A549 (cell line): ENCODE results near the gene MYO18B. TPM values are rescaled to one million over a fixed set of nuclear protein-coding genes. Genes with fewer than 3 reads are reported as not detected.

Experiments
- ATAC-seq, 2 experiments: fragments of 200-7000 bp in 1 of 2; fragments of >200 bp in 1 of 2; cut with Nextera tagmentation in 1 of 2; cut with Tn5 transposase in 1 of 2; 3 replicates each; pipeline versions ENCODE4 v1.8.0 to v1.9.1; 2018 to 2020; ENCODE audit warnings: mild to moderate bottlenecking in 1 of 2, moderate library complexity in 1 of 2
- CTCF ChIA-PET: fragments of 300-600 bp; sonication (Branson Sonifier 250); formaldehyde crosslinking; extraction: SDS; loops from one replicate; lab custom pipeline; 2021; ENCODE audit warnings: antibody characterized with exemption, inconsistent platforms; lab: Yijun Ruan, JAX
- POLR2A ChIA-PET: fragments of 350-600 bp; formaldehyde crosslinking; extraction: SDS; loops from one replicate; lab custom pipeline; 2021; ENCODE audit warnings: antibody characterized with exemption, inconsistent platforms; lab: Yijun Ruan, JAX
- DNase-seq, 2 experiments: peaks; one replicate each; pipeline versions ENCODE4 v3.0.0 to v3.0.0-alpha.2; 2011 to 2016; ENCODE audit warnings: low read depth in 1 of 2, low spot score in 1 of 2
- FAIRE-seq: peaks from 2 replicates; lab custom pipeline; 2011; peaks lifted over from hg19 to GRCh38; lab: Jason Lieb, UNC
- H3K27ac ChIP-seq, 2 experiments: fragments of >200 bp; sonication (Bioruptor Twin); formaldehyde crosslinking; 3 replicates each; pipeline ENCODE4 v1.5.1; 2016 to 2017
- H3K4me1 ChIP-seq: fragments of >200 bp; sonication (Bioruptor Twin); formaldehyde crosslinking; 3 replicates; pipeline ENCODE4 v1.6.1; 2016
- H3K4me2 ChIP-seq: fragments of >200 bp; sonication (Bioruptor Twin); formaldehyde crosslinking; 3 replicates; pipeline ENCODE4 v1.6.1; 2016
- H3K4me3 ChIP-seq: fragments of >200 bp; sonication (Bioruptor Twin); formaldehyde crosslinking; 3 replicates; pipeline ENCODE4 v1.5.1; 2016
- H3K9me3 ChIP-seq: fragments of >200 bp; sonication (Bioruptor Twin); formaldehyde crosslinking; 3 replicates; pipeline ENCODE4 v1.6.1; 2016
- ATOH8 ChIP-seq: fragments of 250-450 bp; sonication (Bioruptor Pico); IDR thresholded peaks from 2 replicates; pipeline ENCODE4 v1.5.0; 2020; ENCODE audit warnings: low read depth, mild to moderate bottlenecking, moderate library complexity
- BCL3 ChIP-seq: fragments of >200 bp; sonication (Bioruptor Twin); formaldehyde crosslinking; IDR thresholded peaks from 3 replicates; pipeline ENCODE4 v1.6.1; 2016
- CBX8 ChIP-seq: fragments of 200-600 bp; sonication (generic); IDR thresholded peaks from 2 replicates; pipeline ENCODE4 v1.6.1; 2016
- E2F6 ChIP-seq: IDR thresholded peaks from 2 replicates; pipeline ENCODE4 v1.6.1; 2012; ENCODE audit warnings: low read depth, borderline replicate concordance
- EHF ChIP-seq: fragments of 250-450 bp; sonication (Bioruptor Pico); IDR thresholded peaks from 2 replicates; pipeline ENCODE4 v1.5.0; 2020; ENCODE audit warnings: mild to moderate bottlenecking
- HEYL ChIP-seq: fragments of 250-450 bp; sonication (Bioruptor Pico); IDR thresholded peaks from 2 replicates; pipeline ENCODE4 v1.8.0; 2021; ENCODE audit warnings: mild to moderate bottlenecking, moderate library complexity
- HMGXB4 ChIP-seq: fragments of 250-450 bp; sonication (Bioruptor Pico); IDR thresholded peaks from 2 replicates; pipeline ENCODE4 v1.5.0; 2021; ENCODE audit warnings: mild to moderate bottlenecking, moderate library complexity, borderline replicate concordance
- HOXB5 ChIP-seq: fragments of 250-450 bp; sonication (Bioruptor Pico); IDR thresholded peaks from 2 replicates; pipeline ENCODE4 v1.5.0; 2020; ENCODE audit warnings: mild to moderate bottlenecking, moderate library complexity
- JUN ChIP-seq, 2 experiments: fragments of >200 bp; sonication (Bioruptor Twin); formaldehyde crosslinking; IDR thresholded peaks; 2 replicates in 1 of 2; 3 replicates in 1 of 2; pipeline ENCODE4 v1.6.1; 2016 to 2017
- NFE2L2 ChIP-seq: fragments of 150-350 bp; conservative IDR thresholded peaks from 2 replicates; pipeline ENCODE4 v1.6.1; 2014; ENCODE audit warnings: low read length
- PHF8 ChIP-seq: fragments of 200-600 bp; sonication (generic); IDR thresholded peaks from 2 replicates; pipeline ENCODE4 v1.6.1; 2016; ENCODE audit warnings: low read depth, mild to moderate bottlenecking, antibody characterized with exemption, moderate library complexity, borderline replicate concordance
- POLR2AphosphoS2 ChIP-seq: conservative IDR thresholded peaks from 2 replicates; pipeline ENCODE4 v1.6.1; 2012; ENCODE audit warnings: low read length, improper control_type of control experiment, inconsistent platforms
- SMC3 ChIP-seq: fragments of >200 bp; sonication (Bioruptor Twin); formaldehyde crosslinking; IDR thresholded peaks from 3 replicates; pipeline ENCODE4 v1.6.1; 2018; ENCODE audit warnings: inconsistent platforms
- SREBF2 ChIP-seq: fragments of 450-650 bp; IDR thresholded peaks from 2 replicates; pipeline ENCODE4 v1.6.1; 2014; ENCODE audit warnings: mild to moderate bottlenecking, moderate library complexity
- TP53 ChIP-seq: fragments of 250-450 bp; sonication (Bioruptor Pico); IDR thresholded peaks from 2 replicates; pipeline ENCODE4 v1.5.0; 2021; ENCODE audit warnings: mild to moderate bottlenecking, moderate library complexity
- ZFP36 ChIP-seq: fragments of 450-650 bp; IDR thresholded peaks from 2 replicates; pipeline ENCODE4 v1.6.1; 2014; ENCODE audit warnings: borderline replicate concordance; ENCODE audit not compliant: partially characterized antibody
- WGBS: methylation state at CpG from one replicate; pipeline ENCODE4 v1.1.6; 2017; ENCODE audit errors: missing lambda C conversion rate; 5-methylcytosine and 5-hydroxymethylcytosine counted together
- polyA plus RNA-seq, 4 experiments: library from polyadenylated mRNA; depleted of rRNA in 3 of 4; stranded (reverse); fragments of >200 nt; fragmentation: RNase III in 1 of 4; extraction: RNeasy Plus Mini Kit Qiagen cat#74134 plus additional on column Dnase treatment in 1 of 4; gene quantifications; 2 replicates in 3 of 4; 3 replicates in 1 of 4; pipeline ENCODE4 v1.2.3, GENCODE V29; 2011 to 2017
- TF ChIP-seq, protein P1 (sequence below): fragments of 150-350 bp; IDR thresholded peaks from 2 replicates; pipeline ENCODE4 v1.6.1; 2014; ENCODE audit warnings: low read depth, mild to moderate bottlenecking, low read length
- TF ChIP-seq, protein P2 (sequence below): IDR thresholded peaks from 2 replicates; pipeline ENCODE4 v1.6.1; 2012
- TF ChIP-seq, protein P3 (sequence below): fragments of 450-650 bp; IDR thresholded peaks from 2 replicates; pipeline ENCODE4 v1.6.1; 2014; ENCODE audit warnings: antibody characterized with exemption

The MYO18B gene
- polyA plus RNA-seq, 2 of the 4 experiments (the other 2 are of a cell fraction): 0.01 TPM

DNA sequence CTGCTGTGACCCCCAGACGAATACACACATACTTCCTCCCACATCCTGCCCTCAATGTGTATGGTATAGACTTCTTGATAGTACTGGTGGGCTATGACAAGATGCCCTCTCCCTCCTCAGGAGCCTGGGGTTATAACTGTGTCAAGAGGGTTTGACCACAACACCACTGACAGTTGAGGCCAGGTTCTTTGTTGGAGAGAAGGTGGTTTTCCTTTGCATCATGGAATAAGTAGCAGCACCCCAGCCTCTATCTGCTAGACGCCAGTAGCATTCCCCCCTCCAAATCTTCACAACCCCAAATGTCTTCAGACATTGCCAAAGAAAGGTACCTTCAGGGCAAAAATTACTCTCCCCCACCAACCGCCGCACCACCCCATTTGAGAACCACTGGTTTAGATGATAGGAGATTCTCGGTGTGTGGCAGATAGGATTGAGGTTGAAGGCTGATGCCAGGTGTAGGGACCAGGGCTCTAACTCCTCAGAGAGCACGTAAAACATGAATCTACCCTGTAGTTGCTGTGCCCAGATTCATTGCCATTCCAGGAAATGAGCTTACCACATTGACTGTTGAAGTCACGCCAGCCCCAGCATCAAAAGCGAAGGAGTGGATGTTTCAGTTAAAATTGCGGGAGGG, 5.5 kb upstream of the MYO18B start:
- CTCF ChIA-PET: no interaction called here
- FAIRE-seq (no peak), DNase-seq (no peak), ATAC-seq (no peak; a peak in 1 of 6 replicates)
- WGBS: 72% methylated on average over 9 of the region's 9 CpGs
- POLR2A ChIA-PET: no interaction called here
- no peaks in the 10 kb centered on the region for H3K4me1 ChIP-seq
- H3K4me2 ChIP-seq: no peak overlapping the region
- no peaks in the 10 kb centered on the region for H3K9me3 ChIP-seq
- no peak overlapping the region for H3K27ac ChIP-seq
- no peak overlapping the region for H3K4me3 ChIP-seq
- TF ChIP-seq ZFP36: no peak
- TF ChIP-seq EHF (CRISPR knock-in tag): no peak
- TF ChIP-seq, protein P1, sequence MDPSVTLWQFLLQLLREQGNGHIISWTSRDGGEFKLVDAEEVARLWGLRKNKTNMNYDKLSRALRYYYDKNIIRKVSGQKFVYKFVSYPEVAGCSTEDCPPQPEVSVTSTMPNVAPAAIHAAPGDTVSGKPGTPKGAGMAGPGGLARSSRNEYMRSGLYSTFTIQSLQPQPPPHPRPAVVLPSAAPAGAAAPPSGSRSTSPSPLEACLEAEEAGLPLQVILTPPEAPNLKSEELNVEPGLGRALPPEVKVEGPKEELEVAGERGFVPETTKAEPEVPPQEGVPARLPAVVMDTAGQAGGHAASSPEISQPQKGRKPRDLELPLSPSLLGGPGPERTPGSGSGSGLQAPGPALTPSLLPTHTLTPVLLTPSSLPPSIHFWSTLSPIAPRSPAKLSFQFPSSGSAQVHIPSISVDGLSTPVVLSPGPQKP: no peak
- no peak for TF ChIP-seq HMGXB4
- TF ChIP-seq HOXB5: no peak
- no peak for TF ChIP-seq SMC3
- TF ChIP-seq PHF8: no peak
- no peak for TF ChIP-seq TP53 (CRISPR knock-in tag)
- TF ChIP-seq, protein P2, sequence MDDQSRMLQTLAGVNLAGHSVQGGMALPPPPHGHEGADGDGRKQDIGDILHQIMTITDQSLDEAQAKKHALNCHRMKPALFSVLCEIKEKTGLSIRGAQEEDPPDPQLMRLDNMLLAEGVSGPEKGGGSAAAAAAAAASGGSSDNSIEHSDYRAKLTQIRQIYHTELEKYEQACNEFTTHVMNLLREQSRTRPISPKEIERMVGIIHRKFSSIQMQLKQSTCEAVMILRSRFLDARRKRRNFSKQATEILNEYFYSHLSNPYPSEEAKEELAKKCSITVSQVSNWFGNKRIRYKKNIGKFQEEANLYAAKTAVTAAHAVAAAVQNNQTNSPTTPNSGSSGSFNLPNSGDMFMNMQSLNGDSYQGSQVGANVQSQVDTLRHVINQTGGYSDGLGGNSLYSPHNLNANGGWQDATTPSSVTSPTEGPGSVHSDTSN: no peak
- no peak for TF ChIP-seq SREBF2
- TF ChIP-seq BCL3: no peak
- TF ChIP-seq, protein P3, sequence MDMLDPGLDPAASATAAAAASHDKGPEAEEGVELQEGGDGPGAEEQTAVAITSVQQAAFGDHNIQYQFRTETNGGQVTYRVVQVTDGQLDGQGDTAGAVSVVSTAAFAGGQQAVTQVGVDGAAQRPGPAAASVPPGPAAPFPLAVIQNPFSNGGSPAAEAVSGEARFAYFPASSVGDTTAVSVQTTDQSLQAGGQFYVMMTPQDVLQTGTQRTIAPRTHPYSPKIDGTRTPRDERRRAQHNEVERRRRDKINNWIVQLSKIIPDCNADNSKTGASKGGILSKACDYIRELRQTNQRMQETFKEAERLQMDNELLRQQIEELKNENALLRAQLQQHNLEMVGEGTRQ: no peak

DNA sequence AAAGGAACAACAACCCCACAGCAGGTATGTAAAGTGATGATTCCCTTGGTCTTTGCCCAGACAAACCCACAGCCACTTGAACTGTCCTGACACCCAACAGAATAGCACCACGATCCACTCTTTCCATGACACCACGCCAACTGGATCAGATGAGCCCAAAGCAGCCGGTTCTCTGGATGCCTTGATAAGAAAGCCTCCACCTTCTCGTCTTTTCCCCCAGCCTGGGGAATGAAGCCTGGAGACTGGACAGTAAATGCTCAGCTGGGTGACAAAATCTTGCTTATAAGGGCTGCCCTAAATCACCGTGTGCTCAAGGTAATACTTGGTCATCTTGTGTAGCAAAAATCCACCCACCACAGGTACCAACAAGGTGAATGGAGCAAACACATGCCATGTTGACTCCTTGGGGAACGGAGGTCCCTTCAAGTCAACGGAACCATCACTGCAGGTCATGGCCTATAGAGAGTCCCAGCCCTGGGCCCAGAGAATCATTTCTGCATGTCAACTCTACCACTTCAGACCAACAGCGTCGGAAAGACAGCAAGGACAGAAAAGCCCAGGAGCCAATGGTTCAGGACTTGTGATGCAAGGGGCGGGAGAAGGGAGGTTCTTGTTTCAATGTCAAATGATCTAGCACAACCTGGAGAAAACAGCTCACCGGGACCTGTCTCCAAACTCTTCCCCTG, 2.2 kb upstream of the MYO18B start:
- CTCF ChIA-PET: interaction anchor here (1.1 to 2.4 kb wide), 2 partner anchors 10 to 33 kb away, joined by 3 to 7 read pairs; no protein-coding TSS in a partner anchor
- TF ChIP-seq POLR2AphosphoS2 (no peak), E2F6 (no peak), EHF (CRISPR knock-in tag) (no peak), JUN (IDR thresholded peaks at IDR 0.05) (no peak), ATOH8 (CRISPR knock-in tag) (no peak), CBX8 (no peak), HOXB5 (no peak), HEYL (CRISPR knock-in tag) (no peak), NFE2L2 (no peak), ZFP36 (no peak)
- TF ChIP-seq, all 56 proteins: peak for 0
- no peak for FAIRE-seq

More for the DNA sequence above, 2.2 kb upstream of the MYO18B start:
- Histone ChIP-seq H3K9me3 (no peaks in the 10 kb centered on the region), H3K27ac (no peak overlapping the region), H3K4me1 (no peaks in the 10 kb centered on the region), H3K4me3 (no peak overlapping the region), H3K4me2 (no peak overlapping the region)
- ATAC-seq (no peak), DNase-seq (no peak)
- WGBS: 62% methylated on average over 10 of the region's 11 CpGs
- POLR2A ChIA-PET: no interaction called here
